Endothelial cell of umbilical vein (primary cell): ENCODE measurements around the gene RPIA. TPM values are rescaled to one million over a fixed set of nuclear protein-coding genes. Genes with fewer than 3 reads are reported as not detected.

Experiments used
- BruUV-seq: library from RNA; stranded (reverse); fragments of 400-500 nt; replicated peaks from 2 replicates; lab custom pipeline; 2021; lab: Mats Ljungman, UMichigan
- CTCF ChIA-PET: fragments of 300-600, 350-600 bp; sonication (Branson Sonifier 250); formaldehyde crosslinking; loops from one replicate; lab custom pipeline; 2021; ENCODE audit warnings: antibody characterized with exemption, inconsistent platforms; lab: Charles Lee
- POLR2A ChIA-PET: fragments of 300-600, 350-600 bp; sonication (Branson Sonifier 250); formaldehyde crosslinking; loops from one replicate; lab custom pipeline; 2021; ENCODE audit warnings: antibody characterized with exemption, inconsistent platforms; lab: Charles Lee
- DNase-seq: peaks from one replicate; pipeline ENCODE4 v3.0.0-alpha.2; 2011; ENCODE audit warnings: low read depth, low spot score
- FAIRE-seq: peaks from 2 replicates; lab custom pipeline; 2011; peaks lifted over from hg19 to GRCh38; lab: Jason Lieb, UNC
- H2AFZ ChIP-seq: 2 replicates; pipeline ENCODE4 v1.6.0; 2012; ENCODE audit warnings: low read depth, low read length, control low read depth, inconsistent platforms
- H3K27ac ChIP-seq: 2 replicates; pipeline ENCODE4 v1.5.1; 2011; ENCODE audit warnings: low read depth, mild to moderate bottlenecking, control low read depth, low read length, moderate library complexity; ENCODE audit not compliant: insufficient read depth
- H3K27me3 ChIP-seq, 2 experiments: 2 replicates each; pipeline versions ENCODE4 v1.6.0 to v1.6.1; 2011; ENCODE audit warnings: low read length in 2 of 2, mixed read lengths in 1 of 2; ENCODE audit not compliant: control insufficient read depth in 2 of 2, insufficient read depth in 2 of 2
- H3K36me3 ChIP-seq, 2 experiments: 2 replicates in 1 of 2; 3 replicates in 1 of 2; pipeline ENCODE4 v1.5.1; 2011; ENCODE audit warnings: low read length in 2 of 2, mild to moderate bottlenecking in 1 of 2, moderate library complexity in 1 of 2; ENCODE audit not compliant: control insufficient read depth in 2 of 2, insufficient read depth in 2 of 2; ENCODE audit errors: extremely low read depth in 1 of 2
- H3K4me1 ChIP-seq: 3 replicates; pipeline ENCODE4 v1.5.1; 2011; ENCODE audit warnings: mild to moderate bottlenecking, low read length; ENCODE audit not compliant: control insufficient read depth, insufficient read depth; ENCODE audit errors: extremely low read depth
- H3K4me2 ChIP-seq: 2 replicates; pipeline ENCODE4 v1.6.1; 2011; ENCODE audit warnings: low read length, control low read depth, mixed read lengths; ENCODE audit not compliant: insufficient read depth
- H3K4me3 ChIP-seq, 3 experiments: fragments of 200-600 bp in 1 of 3; sonication (generic), shearing (Covaris generic) in 1 of 3; replicated peaks in 1 of 3; 2 replicates each; pipeline ENCODE4 v1.5.1; 2011 to 2016; ENCODE audit warnings: control low read depth in 3 of 3, low read length in 3 of 3, mild to moderate bottlenecking in 2 of 3, inconsistent platforms in 1 of 3, low read depth in 1 of 3, moderate library complexity in 1 of 3; ENCODE audit not compliant: insufficient read depth in 1 of 3
- H3K79me2 ChIP-seq: 2 replicates; pipeline ENCODE4 v1.6.0; 2012; ENCODE audit warnings: low read length, inconsistent platforms; ENCODE audit not compliant: control insufficient read depth, insufficient read depth
- H3K9ac ChIP-seq: replicated peaks from 2 replicates; pipeline ENCODE3; 2011; ENCODE audit warnings: low read length, control low read depth; ENCODE audit not compliant: insufficient read depth; ENCODE audit errors: extremely low read depth
- H3K9me1 ChIP-seq: replicated peaks from 3 replicates; pipeline ENCODE4 v1.6.0; 2011; ENCODE audit warnings: mild to moderate bottlenecking, low read length; ENCODE audit not compliant: control insufficient read depth, insufficient read depth; ENCODE audit errors: extremely low read depth
- H3K9me3 ChIP-seq: replicated peaks from 2 replicates; pipeline ENCODE4 v1.5.1; 2012; ENCODE audit warnings: low read length, inconsistent platforms; ENCODE audit not compliant: control insufficient read depth, insufficient read depth
- H4K20me1 ChIP-seq: replicated peaks from 2 replicates; pipeline ENCODE3; 2011; ENCODE audit warnings: mild to moderate bottlenecking, low read length; ENCODE audit not compliant: control insufficient read depth, insufficient read depth; ENCODE audit errors: extremely low read depth
- EZH2 ChIP-seq: IDR thresholded peaks from 2 replicates; pipeline ENCODE4 v1.6.1; 2012; ENCODE audit warnings: borderline replicate concordance, low read depth, mild to moderate bottlenecking, moderate library complexity, low read length, inconsistent platforms; ENCODE audit not compliant: severe bottlenecking
- FOS ChIP-seq: IDR thresholded peaks from 2 replicates; pipeline ENCODE4 v1.6.1; 2011; ENCODE audit warnings: mild to moderate bottlenecking, low read length, moderate library complexity, borderline replicate concordance; ENCODE audit not compliant: insufficient read depth
- GATA2 ChIP-seq: IDR thresholded peaks from 2 replicates; pipeline ENCODE4 v1.7.0; 2011; ENCODE audit warnings: low read depth, mild to moderate bottlenecking, moderate library complexity, mixed read lengths, low read length; ENCODE audit not compliant: insufficient read length, insufficient read depth
- JUN ChIP-seq: IDR thresholded peaks from 2 replicates; pipeline ENCODE4 v1.6.1; 2011; ENCODE audit warnings: borderline replicate concordance, low read depth; ENCODE audit not compliant: insufficient read length, insufficient read depth
- MYC ChIP-seq: IDR thresholded peaks from one replicate; pipeline ENCODE4 v1.6.1; 2011; ENCODE audit warnings: mild to moderate bottlenecking, low read depth, low read length
- POLR2A ChIP-seq: IDR thresholded peaks from 2 replicates; pipeline ENCODE4 v1.6.1; 2012; ENCODE audit warnings: low read depth, mild to moderate bottlenecking, control low read depth, low read length
- POLR2AphosphoS5 ChIP-seq: IDR thresholded peaks from 2 replicates; pipeline ENCODE4 v1.6.1; 2012; ENCODE audit warnings: low read depth, mild to moderate bottlenecking, control low read depth, low read length, moderate library complexity; ENCODE audit not compliant: insufficient read depth
- dilution Hi-C: fragments of 300-500 bp; cut with MboI; formaldehyde crosslinking; loops from one replicate; pipeline ENCODE4 v1.15.0; 2019; ENCODE audit warnings: low sequenced_read_pairs; ENCODE audit not compliant: extremely low pct_ligation_motif_present
- intact Hi-C: fragments of 100-400 bp; cut with micrococcal nuclease; formaldehyde crosslinking; loops from one replicate; pipeline ENCODE4 v1.10.0; 2022
- polyA plus RNA-seq, 4 experiments: library from polyadenylated mRNA; depleted of rRNA in 3 of 4; stranded (reverse) in 3 of 4; unstranded in 1 of 4; fragments of >200 nt; gene quantifications; 2 replicates each; pipeline versions ENCODE4 v1.2.1 to v1.2.3, GENCODE V29; 2011 to 2012; ENCODE audit warnings: missing spikeins in 1 of 4
- total RNA-seq: library from RNA; stranded (reverse); gene quantifications from 2 replicates; pipeline ENCODE4 v1.2.3, GENCODE V29; 2021
- TF ChIP-seq, protein P1 (sequence below): IDR thresholded peaks from 2 replicates; pipeline ENCODE4 v1.6.1; 2011; ENCODE audit not compliant: insufficient read depth, insufficient read length
- TF ChIP-seq, protein P2 (sequence below), 2 donors: IDR thresholded peaks; 1 replicate in 1 of 2; 2 replicates in 1 of 2; pipeline ENCODE4 v1.5.1; 2011; ENCODE audit warnings: low read length in 2 of 2, mild to moderate bottlenecking in 2 of 2, moderate library complexity in 2 of 2, control low read depth in 1 of 2, inconsistent platforms in 1 of 2, low read depth in 1 of 2; ENCODE audit not compliant: insufficient read depth in 1 of 2; ENCODE audit errors: extremely low read depth in 1 of 2

RPIA gene
- total and polyA plus RNA-seq, 2 donors (not counting 3 experiments of a cell fraction or from before 2014, with no cell fraction given), result 15.7 to 30.3 TPM

GRCh38 chr2:88651646-88652045 is 39.8 kb upstream of the RPIA start:
- Histone ChIP-seq H3K79me2 (no peaks in the 10 kb centered on the region), H3K9me1 (no peaks in the 10 kb centered on the region), H3K9ac (no peak overlapping the region), H3K36me3 (no peaks in the 10 kb centered on the region), H3K4me2 (no peak overlapping the region), H3K4me1 (no peaks in the 10 kb centered on the region), H3K4me3 (no peak overlapping the region), H3K27me3 (no peaks in the 10 kb centered on the region), H3K27ac (no peak overlapping the region), H2AFZ (no peak overlapping the region), H3K9me3 (no peaks in the 10 kb centered on the region), H4K20me1 (no peaks in the 10 kb centered on the region)
- DNase-seq, result no peak
- ChIA-PET CTCF (interaction anchor here (1.0 kb wide), 1 partner anchor 20 kb away, joined by 3 read pairs; no protein-coding TSS in a partner anchor), POLR2A (no interaction called here)
- BruUV-seq, result no TSS peak
- TF ChIP-seq, protein P1, sequence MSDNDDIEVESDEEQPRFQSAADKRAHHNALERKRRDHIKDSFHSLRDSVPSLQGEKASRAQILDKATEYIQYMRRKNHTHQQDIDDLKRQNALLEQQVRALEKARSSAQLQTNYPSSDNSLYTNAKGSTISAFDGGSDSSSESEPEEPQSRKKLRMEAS, result no peak
- TF ChIP-seq FOS, result no peak
- TF ChIP-seq EZH2, result no peak
- no peak for TF ChIP-seq JUN
- no peak for TF ChIP-seq POLR2A
- no peak for TF ChIP-seq POLR2AphosphoS5
- TF ChIP-seq, protein P2, sequence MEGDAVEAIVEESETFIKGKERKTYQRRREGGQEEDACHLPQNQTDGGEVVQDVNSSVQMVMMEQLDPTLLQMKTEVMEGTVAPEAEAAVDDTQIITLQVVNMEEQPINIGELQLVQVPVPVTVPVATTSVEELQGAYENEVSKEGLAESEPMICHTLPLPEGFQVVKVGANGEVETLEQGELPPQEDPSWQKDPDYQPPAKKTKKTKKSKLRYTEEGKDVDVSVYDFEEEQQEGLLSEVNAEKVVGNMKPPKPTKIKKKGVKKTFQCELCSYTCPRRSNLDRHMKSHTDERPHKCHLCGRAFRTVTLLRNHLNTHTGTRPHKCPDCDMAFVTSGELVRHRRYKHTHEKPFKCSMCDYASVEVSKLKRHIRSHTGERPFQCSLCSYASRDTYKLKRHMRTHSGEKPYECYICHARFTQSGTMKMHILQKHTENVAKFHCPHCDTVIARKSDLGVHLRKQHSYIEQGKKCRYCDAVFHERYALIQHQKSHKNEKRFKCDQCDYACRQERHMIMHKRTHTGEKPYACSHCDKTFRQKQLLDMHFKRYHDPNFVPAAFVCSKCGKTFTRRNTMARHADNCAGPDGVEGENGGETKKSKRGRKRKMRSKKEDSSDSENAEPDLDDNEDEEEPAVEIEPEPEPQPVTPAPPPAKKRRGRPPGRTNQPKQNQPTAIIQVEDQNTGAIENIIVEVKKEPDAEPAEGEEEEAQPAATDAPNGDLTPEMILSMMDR (IDR thresholded peaks at IDR 0.05; ENCODE audit: extremely low read depth in 1 of 2, insufficient read depth in 1 of 2, low read depth in 1 of 2, low read length in 2 of 2), result no peak
- no peak for TF ChIP-seq MYC
- no peak for TF ChIP-seq GATA2
- no peak for FAIRE-seq
- dilution Hi-C loops (loop anchor here (25.0 kb wide), 1 partner anchor 89 kb away; no protein-coding TSS in a partner anchor), intact Hi-C loops (no loop called here)
